ENCODE measurements around the gene S100A8.

Gene S100A8

DNA sequence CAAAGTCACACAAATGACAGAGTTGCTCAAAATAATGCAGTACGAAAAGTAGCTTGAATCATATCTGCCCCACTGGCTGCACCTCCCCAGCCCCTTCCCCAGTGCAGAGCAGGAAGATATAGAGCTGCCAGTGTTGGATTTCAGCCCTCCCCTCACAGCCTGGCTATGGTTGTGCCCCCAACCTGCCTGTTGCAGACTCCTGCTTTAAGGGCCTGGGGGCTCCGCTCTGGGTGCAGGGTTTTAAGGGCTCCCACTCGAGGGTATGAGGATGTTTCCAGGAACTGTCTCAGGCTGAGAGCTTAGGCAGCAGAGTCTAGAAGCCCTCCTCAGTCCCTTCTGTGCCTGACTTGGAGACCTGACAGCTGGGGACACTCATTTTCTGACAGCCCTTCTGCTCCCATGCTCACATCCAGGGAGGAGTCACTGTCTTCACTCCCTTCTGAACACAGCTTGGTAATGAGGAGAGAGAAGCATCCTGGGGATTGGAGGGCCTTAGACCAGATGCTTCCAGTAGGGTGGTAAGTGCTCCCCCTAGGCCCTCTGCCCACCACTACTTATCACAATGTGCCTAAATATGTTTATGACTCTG is 28.6 kb downstream of the S100A8 start:
- no peak for DNase-seq (ENCODE audit: low read depth)
- H3K4me3 ChIP-seq (ENCODE audit: low read depth, low read length), result no peak overlapping the region
- TF ChIP-seq, protein P1, sequence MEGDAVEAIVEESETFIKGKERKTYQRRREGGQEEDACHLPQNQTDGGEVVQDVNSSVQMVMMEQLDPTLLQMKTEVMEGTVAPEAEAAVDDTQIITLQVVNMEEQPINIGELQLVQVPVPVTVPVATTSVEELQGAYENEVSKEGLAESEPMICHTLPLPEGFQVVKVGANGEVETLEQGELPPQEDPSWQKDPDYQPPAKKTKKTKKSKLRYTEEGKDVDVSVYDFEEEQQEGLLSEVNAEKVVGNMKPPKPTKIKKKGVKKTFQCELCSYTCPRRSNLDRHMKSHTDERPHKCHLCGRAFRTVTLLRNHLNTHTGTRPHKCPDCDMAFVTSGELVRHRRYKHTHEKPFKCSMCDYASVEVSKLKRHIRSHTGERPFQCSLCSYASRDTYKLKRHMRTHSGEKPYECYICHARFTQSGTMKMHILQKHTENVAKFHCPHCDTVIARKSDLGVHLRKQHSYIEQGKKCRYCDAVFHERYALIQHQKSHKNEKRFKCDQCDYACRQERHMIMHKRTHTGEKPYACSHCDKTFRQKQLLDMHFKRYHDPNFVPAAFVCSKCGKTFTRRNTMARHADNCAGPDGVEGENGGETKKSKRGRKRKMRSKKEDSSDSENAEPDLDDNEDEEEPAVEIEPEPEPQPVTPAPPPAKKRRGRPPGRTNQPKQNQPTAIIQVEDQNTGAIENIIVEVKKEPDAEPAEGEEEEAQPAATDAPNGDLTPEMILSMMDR (IDR thresholded peaks at IDR 0.05; ENCODE audit: control insufficient read depth, extremely low read depth, insufficient read depth), result no peak

DNA sequence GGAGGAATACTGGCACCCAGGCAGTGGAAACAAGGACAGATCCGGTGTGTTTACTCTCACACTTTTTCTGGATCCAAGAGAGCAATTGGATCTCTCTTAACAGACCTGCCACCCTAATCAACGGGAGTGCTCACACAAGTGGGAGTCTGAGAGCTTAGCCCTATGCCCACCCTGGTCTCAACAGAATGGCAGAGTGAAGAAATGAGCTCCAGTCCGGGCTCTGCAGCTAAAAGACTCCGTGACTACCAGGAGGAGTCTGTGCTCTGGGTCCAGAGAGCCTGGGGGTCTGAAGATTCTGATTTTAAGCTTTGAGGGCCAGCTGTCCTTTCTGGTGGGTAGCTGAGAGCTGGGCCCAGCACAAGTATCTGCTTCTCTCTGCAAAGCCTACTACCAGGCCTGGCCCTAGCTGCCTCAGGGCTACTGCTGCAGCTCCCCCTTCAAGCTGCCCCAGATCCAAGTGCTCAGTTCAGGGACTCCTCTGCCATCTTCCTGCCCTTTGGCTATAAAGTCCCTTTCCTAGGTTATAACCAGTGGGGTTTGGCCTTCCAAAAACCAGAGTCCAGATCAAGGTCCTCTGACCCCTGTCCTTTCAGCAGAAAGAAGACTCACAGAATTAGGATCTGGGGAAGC is 29.3 kb downstream of the S100A8 start:
- no peak for DNase-seq (ENCODE audit: low read depth)
- TF ChIP-seq, protein P1 (IDR thresholded peaks at IDR 0.05; ENCODE audit: control insufficient read depth, extremely low read depth, insufficient read depth), result no peak
- H3K4me3 ChIP-seq (ENCODE audit: low read depth, low read length), result no peak overlapping the region

DNA sequence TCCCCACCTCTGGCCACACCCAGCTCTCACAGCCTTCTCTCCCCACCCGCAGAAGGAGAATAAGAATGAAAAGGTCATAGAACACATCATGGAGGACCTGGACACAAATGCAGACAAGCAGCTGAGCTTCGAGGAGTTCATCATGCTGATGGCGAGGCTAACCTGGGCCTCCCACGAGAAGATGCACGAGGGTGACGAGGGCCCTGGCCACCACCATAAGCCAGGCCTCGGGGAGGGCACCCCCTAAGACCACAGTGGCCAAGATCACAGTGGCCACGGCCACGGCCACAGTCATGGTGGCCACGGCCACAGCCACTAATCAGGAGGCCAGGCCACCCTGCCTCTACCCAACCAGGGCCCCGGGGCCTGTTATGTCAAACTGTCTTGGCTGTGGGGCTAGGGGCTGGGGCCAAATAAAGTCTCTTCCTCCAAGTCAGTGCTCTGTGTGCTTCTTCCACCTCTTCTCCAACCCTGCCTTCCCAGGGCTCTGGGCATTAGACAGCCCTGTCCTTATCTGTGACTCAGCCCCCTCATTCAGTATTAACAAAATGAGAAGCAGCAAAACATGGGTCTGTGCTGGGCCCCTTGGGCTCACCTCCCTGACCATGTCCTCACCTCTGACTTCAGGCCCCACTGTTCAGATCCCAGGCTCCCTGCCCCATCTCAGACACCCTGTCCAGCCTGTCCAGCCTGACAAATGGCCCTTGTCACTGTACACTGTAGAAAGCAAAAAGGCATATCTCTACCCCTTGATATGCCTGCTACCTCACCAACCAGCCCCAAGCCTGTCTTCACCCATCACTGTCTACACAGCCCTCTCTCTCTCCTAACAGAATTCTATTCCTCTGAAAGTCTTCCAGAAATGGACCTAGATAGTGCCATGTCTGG is 30.0 kb downstream of the S100A8 start:
- DNase-seq (ENCODE audit: low read depth), result no peak
- TF ChIP-seq, protein P1 (IDR thresholded peaks at IDR 0.05; ENCODE audit: control insufficient read depth, extremely low read depth, insufficient read depth), result no peak
- no peak overlapping the region for H3K4me3 ChIP-seq (ENCODE audit: low read depth, low read length)

DNA sequence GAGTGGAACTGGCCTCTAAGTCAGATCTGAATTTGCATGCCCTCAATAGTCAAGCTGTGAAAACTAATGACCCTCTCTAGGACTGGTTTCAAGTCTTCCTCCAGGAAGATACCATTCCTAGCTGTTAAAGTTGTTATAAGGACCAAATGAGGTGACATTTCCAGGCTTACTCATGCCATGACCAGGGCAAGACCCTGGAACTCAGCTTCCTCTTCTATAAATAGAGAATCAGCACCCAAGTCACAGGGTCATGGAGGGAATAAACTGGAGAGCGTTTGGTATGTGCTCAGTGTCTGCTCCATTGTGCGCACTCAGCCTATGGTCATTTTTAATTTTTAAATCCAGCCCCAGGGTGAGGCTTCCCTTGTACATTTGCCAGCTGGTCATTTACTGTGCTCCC is 30.7 kb downstream of the S100A8 start:
- DNase-seq (ENCODE audit: low read depth), result no peak
- TF ChIP-seq, protein P1 (IDR thresholded peaks at IDR 0.05; ENCODE audit: control insufficient read depth, extremely low read depth, insufficient read depth), result no peak
- H3K4me3 ChIP-seq (ENCODE audit: low read depth, low read length), result no peak overlapping the region

DNA sequence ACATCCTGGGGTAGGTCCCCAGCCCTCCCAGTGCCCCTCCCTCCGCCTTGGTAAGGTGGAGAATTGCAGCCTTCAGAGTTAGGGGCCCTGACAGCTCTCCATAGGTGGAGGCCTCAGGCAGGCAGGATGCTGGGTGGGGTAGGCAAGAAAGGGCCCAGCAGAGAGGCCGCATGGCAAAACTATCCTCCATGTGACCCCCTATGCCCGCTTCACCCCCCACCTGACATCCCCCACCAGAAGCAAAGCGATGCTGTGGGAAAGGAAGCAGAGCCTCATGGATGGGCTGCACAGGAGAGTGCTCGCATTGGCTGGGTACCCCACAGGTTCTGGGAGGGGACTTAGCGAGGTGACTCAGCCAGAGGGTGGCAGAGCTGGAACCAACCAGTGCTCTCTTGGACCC is 31.6 kb downstream of the S100A8 start:
- no peak for DNase-seq (ENCODE audit: low read depth)
- H3K4me3 ChIP-seq (ENCODE audit: low read depth, low read length), result no peak overlapping the region
- TF ChIP-seq, protein P1 (IDR thresholded peaks at IDR 0.05; ENCODE audit: control insufficient read depth, extremely low read depth, insufficient read depth), result no peak

DNA sequence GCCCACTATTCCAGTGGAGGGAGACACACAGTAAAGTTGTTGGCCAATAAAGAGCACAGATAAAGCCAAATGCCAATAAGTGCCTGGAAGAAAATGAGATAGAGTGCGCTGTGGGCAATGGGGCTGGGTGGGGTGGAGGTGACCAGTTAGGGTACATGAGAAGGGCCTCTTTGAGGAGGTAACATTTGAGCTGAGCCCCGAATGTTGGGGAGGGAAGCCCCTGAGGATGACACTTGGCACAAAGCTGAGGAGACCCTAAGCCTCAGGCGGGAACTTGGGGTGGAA is 32.2 kb downstream of the S100A8 start:
- TF ChIP-seq, protein P1 (IDR thresholded peaks at IDR 0.05; ENCODE audit: control insufficient read depth, extremely low read depth, insufficient read depth), result no peak
- no peak for DNase-seq (ENCODE audit: low read depth)
- H3K4me3 ChIP-seq (ENCODE audit: low read depth, low read length), result no peak overlapping the region
